ENCODE results near the gene THPO.
"Not testable (repeated sequence)": the region's sequence is repeated elsewhere in the genome, so short reads cannot be mapped to it uniquely, and the experiment has no call there.

The THPO gene

DNA sequence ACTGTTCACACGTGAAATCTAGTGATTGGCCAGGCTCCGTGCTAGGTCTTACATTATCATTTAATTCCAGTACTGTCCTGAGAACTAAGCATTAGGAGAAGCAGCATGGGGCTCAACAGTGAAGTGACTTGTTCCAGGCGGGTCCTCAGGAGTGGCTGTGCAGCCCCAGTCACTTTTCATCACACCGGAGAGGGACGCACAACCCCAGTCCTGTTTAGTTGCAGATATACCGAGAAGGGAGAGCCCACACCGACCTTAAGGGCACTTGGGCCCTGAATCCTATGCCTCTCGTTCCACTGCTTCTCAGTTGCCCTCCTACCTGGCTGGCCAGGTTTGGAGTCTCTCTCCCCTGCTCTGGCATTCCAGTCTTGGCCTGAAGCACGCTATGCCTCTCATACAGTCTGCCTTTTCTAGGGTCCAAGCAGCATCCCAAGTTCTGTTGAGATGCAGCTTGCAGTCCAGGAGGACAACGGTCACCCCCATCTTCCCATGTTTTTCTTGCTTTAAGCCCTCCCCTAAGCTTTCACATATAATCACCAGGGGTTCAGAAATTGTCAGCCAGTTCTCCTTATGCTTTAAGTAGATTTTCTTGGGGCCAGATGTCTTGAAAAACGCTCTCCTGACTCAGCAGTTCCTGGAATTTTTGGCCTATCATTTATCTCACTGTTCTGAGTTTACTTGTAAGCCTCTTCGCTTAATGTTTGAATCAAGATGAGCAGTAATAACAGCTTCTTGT is 30.5 kb downstream of the THPO start:
- DNase-seq, result no peak

DNA sequence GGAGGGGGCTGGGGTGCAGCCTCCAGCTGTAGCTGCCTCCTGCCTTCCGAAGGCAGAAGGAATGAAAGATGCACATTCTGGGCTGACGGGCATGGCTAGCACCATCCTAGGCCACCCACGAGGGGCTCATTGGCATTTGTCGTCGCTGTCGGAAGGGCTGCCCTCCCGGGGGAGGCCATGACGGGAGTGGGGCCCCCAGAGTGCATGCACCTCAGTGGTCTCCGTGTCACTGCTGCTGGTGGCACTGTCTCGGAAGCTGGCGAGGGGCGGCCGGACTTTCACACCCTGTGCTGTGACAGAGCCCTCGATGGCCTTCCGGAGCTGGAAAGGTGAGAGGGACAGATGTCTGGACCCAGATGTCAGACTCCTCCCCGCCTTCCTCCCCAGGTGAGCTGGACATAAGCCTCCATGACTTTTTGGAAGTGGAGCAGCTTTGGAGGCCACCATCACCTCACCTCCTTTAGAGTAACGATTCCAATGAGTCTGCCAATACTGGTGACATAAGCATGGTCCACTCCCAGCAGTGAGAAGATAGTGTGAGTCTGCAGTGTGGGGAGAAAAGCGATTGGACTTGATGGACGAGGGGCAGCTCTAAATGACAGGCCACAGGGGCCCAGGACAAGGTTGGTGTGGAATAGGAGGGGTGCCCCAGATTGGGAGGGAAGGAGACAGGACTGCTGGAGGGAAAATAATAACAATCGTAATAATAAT is 31.4 kb downstream of the THPO start:
- no peak for DNase-seq

DNA sequence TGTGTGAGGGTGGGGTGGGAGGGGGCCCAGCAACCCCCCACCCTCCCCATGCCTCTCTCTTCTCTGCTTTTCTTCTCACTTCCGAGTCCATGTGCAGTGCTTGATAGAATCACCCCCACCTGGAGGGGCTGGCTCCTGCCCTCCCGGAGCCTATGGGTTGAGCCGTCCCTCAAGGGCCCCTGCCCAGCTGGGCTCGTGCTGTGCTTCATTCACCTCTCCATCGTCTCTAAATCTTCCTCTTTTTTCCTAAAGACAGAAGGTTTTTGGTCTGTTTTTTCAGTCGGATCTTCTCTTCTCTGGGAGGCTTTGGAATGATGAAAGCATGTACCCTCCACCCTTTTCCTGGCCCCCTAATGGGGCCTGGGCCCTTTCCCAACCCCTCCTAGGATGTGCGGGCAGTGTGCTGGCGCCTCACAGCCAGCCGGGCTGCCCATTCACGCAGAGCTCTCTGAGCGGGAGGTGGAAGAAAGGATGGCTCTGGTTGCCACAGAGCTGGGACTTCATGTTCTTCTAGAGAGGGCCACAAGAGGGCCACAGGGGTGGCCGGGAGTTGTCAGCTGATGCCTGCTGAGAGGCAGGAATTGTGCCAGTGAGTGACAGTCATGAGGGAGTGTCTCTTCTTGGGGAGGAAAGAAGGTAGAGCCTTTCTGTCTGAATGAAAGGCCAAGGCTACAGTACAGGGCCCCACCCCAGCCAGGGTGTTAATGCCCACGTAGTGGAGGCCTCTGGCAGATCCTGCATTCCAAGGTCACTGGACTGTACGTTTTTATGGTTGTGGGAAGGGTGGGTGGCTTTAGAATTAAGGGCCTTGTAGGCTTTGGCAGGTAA is 32.5 kb downstream of the THPO start:
- peak; percentile 67 for DNase-seq

DNA sequence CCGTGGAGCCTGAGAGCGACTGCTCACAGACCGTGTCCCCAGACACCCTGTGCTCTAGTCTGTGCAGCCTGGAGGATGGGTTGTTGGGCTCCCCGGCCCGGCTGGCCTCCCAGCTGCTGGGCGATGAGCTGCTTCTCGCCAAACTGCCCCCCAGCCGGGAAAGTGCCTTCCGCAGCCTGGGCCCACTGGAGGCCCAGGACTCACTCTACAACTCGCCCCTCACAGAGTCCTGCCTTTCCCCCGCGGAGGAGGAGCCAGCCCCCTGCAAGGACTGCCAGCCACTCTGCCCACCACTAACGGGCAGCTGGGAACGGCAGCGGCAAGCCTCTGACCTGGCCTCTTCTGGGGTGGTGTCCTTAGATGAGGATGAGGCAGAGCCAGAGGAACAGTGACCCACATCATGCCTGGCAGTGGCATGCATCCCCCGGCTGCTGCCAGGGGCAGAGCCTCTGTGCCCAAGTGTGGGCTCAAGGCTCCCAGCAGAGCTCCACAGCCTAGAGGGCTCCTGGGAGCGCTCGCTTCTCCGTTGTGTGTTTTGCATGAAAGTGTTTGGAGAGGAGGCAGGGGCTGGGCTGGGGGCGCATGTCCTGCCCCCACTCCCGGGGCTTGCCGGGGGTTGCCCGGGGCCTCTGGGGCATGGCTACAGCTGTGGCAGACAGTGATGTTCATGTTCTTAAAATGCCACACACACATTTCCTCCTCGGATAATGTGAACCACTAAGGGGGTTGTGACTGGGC is 33.3 kb downstream of the THPO start:
- DNase-seq, result no peak

DNA sequence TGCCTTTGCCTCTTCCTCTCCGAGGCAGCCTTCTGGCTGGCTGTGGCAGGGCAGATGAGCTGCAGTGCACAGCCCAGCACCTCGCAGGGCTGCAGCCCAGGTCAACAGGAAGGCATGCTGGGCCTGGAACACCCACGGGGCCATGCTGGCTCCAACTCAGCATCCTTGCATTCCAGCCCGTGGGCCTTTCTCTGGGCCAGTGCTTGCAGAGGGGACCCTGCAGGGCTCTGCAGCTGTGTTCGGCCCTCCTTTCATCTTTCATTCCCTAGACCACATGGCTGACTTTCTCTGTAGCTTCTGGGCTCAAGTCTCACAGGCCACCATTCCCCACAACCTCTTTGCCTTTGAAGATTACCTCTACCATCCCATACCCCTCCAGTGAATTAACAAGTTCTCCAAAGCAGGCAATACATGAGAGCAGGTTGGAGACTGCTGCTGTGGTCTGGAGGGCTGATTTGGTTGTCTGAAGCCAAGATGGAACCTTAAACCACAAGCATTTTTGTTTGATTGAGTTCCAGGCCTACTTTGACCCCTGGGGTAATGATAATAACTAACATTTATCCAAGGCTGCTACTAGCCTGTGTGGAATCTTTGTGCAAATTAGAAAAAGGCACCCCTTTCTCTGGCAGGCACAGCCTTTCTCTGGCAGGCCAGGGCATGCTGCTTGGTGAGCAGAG is 34.7 kb downstream of the THPO start:
- DNase-seq, result no peak

DNA sequence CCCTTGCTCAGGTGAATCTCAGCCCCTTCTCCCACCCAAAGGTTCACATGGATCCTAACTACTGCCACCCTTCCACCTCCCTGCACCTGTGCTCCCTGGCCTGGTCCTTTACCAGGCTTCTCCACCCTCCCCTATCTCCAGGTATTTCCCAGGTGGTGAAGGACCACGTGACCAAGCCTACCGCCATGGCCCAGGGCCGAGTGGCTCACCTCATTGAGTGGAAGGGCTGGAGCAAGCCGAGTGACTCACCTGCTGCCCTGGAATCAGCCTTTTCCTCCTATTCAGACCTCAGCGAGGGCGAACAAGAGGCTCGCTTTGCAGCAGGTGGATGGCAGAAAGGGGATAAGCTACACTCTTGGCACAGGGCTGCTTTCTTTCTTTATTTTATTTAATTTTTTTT is 36.1 kb downstream of the THPO start:
- peak; percentile 86 for DNase-seq

DNA sequence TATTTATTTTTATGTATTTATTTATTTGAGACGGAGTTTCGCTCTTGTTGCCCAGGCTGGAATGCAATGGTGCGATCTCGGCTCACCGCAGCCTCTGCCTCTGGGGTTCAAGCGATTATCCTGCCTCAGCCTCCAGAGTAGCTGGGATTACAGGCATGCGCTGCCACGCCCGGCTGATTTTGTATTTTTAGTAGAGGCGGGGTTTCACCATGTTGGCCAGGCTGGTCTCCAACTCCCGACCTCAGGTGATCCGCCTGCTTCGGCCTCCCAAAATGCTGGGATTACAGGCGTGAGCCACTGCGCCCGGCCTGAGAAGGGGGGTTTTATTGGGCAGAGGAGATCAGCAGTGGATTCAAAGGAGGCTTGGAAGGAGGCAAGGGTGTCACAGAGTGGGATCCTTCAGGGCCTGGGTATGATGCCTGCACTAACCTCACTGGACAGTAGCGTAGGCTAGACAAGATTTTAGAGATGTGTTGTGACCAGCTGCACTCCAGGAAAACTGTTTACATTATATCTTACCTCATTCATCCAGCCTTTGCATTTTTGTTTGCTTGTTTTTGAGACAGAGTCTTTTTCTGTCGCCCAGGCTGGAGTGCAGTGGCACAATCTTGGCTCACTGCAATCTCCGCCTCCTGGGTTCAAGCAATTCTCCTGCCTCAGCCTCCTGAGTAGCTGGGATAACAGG is 38.4 kb downstream of the THPO start:
- not testable (repeated sequence) for DNase-seq

DNA sequence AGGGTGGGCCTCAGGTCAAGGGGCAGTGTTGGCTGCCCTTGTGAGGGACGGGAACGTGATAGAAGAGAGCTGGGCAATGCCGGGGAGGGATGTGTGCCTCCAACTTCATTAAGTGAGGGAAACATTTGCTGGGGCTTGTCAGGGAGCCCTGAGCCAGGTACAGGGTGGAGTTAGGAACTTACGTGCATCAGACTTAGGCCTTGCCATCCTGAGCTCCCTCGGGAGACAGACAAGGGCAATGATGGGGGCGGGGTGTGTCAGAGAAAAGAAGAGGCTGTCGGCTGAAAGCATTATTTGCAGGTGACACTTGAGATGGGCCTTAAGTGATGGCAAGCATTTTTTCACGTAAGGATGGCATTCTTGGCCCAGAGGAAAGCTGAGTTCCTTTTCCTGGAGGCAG is 39.0 kb downstream of the THPO start:
- DNase-seq, result no peak

DNA sequence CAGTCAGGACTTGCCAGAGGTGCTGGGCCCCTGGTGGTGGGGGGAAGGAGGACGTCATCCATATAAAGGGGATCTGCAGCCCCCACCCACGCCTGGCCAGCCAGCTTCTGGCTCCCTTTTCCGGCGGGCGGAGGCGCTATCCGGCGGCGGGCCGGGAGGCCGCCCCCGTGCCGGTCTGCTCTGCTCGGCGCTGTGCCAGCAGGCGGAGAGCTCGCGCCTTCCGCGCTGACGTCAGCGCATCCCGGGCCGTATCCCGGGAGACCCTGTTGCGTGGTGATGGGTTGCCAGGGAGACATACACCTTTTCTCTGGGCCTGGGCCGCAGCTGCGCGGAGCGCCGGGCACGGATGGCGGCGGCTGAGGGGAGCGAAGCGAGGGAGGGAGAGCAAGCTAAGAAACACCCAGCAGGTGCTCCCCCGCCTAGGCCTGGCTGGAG is 39.5 kb downstream of the THPO start:
- DNase-seq, result peak; percentile 71

DNA sequence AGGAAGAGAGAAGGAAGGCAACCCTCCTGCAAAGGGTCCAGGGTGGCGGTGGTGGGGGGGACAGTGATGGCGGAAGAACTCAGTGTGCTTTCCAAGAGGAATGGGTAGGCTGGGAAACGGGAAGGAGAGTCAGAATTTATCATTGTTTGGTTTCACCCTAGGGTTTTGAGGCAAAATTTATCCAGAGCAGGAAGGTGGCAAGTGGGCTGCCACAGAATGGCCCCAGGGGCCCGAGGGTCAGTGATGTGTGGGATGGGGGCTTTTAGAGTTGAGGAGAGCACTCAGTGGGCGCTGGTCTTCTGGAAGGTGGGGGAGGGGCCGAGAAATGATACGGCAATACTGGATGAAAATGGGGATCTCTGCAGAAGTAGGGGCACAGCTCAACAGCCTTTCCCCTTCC is 40.0 kb downstream of the THPO start:
- DNase-seq, result no peak

DNA sequence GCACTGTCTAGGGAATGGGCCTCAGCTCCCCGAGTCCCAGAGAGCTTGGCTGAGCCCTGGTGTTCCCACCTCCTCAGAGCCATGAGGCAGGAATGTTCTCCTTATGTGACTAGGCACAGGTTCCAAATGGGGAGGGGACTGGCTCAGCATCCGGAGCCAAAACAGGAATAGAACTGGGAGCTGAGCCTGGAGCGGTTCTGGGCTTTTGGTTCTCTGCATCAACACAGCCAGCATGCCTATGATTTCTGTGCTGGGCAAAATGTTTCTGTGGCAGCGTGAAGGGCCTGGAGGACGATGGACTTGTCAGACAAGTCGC is 40.6 kb downstream of the THPO start, which contains the start of gene FAM131A:
Gene FAM131A (plus strand): TSS at position 202 of the 316 bp plus-strand sequence. CDS start 31 bp downstream, at position 233.
- DNase-seq, result no peak

DNA sequence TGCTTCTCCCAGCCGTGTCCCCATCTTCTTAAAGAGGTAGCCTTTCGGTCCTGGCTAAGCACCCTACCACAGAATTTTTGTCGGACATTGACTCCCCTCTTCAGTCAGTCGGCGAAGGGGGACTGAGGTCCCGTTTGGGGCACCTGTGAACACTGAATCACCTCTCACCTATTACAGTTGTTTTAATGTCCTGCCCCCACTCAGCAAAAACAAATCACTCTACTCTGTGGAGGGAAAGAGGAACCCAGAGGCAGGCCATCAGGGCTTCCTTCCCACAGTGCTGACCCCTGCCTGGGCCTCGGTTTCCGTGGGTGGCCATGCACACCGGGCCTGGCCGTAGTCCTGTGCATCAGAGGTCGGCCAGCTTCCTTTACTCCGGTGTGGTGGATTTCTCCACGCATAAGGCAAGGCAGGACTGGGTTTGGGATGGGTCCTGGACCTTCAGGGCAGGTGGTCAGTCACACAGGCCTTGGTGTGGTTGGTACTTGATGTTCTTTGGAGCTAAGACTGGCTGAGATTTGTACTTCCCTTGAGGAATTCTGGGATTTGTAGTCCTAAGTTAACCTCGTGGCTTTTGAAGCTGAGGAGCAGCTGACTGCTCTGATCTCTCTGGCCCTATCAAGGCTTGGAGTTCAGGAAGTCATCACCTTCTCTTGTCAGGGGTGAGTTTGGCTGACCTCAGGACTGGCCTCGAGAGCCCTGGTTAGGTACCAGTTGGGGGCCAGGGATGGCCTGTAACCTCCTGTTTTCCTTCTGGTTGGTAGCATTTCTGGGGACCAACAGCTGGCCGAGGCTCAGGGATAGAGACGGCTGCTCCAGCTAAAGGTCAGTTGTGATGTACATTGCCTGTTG is 41.2 kb downstream of the THPO start:
- DNase-seq, result no peak

DNA sequence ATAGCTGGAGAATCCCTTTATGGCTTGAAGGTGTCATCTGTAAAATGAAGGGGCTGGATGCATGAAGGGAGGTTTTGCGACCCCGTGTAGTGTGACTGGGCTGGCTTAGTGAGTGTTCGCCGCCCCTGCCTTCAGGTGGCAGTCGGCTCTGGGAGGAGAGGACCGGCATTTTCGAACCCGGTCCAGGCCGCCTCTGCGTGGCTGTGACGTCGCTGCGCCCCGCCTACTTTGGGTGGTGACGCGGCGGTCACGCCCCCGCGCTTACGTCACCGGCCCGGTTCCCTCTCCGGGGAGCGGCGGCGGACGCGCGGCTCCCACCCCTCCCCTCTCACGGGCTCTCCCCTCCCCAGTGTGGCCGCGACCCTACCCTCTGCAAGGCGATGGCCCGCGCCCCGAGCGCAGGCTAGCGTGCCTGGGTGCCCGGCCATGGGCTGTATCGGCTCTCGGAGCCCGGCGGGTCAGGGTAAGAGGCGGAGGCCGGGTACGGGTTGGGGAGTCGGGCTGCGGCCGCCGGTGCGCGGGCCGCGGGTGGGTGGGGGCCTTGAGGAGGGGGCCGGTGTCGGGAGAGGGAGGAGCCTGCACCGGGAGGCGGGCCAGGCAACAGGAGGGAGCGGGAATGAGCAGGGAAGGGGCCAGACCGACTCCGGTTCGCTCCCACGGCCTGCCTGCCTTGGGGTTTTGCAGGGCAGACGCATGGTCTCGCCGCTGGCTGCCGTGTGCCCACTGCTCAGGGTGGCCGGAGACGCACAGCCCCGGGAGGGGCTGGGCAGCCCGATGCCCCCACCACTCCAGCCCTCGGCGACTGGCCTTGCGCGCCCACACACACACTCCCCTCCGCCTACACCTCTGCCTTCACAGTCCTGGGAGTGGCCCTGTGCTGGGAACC is 42.1 kb downstream of the THPO start:
- peak; percentile 26 for DNase-seq

DNA sequence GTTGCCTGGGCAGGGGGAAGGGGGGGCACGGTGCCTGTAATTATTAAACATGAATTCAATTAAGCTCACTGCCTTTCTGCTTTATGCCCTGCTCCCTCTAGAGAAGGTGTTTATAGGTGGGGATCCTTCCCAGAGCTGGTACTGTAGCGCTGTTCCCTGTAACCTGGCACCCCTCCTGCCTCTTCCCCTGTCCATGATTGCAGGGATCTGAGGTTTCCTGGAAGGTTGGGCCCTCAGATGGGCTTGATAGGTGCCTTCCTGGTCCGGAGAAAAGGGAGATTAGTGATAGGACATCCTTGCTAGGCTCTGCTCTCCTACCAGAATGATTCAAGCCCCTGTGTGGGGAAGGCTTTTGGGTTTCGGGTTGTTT is 42.7 kb downstream of the THPO start:
- no peak for DNase-seq

DNA sequence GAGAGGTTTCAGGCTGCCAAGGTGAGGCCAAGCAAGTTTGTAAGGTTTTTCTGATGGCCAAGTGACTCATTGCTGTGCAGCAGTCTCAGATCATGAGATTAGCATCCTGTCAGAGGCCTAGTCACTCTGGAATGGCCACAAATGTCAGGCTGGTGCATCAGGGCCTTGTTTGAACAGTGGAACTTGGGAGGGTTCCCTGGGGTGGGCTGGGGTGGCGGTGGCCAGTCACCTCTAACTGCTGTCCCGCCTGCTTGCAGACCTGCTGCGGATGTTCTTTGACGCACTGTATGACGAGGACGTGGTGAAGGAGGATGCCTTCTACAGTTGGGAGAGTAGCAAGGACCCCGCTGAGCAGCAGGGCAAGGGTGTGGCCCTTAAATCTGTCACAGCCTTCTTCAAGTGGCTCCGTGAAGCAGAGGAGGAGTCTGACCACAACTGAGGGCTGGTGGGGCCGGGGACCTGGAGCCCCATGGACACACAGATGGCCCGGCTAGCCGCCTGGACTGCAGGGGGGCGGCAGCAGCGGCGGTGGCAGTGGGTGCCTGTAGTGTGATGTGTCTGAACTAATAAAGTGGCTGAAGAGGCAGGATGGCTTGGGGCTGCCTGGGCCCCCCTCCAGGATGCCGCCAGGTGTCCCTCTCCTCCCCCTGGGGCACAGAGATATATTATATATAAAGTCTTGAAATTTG is 43.4 kb downstream of the THPO start:
- DNase-seq, result no peak

DNA sequence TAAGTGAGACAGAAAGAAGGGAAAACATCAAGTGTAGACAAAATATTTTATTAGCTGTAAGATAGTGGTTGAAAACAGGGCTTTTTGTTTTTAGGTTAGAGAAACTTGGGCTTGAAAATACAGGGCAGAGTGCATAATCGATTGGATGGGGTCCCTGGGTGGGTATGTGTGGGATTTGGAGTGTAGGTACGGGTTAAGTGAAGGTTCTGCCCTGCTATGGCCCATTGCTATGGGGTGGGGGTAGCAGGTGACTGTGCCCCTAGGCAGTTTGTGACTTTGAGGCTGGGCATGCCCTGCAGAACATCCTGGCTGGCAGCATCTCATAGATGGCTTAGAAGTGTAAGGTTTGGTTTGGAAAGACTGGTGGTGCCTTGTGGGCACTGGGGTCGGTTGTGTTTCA is 44.3 kb downstream of the THPO start:
- DNase-seq, result no peak

DNA sequence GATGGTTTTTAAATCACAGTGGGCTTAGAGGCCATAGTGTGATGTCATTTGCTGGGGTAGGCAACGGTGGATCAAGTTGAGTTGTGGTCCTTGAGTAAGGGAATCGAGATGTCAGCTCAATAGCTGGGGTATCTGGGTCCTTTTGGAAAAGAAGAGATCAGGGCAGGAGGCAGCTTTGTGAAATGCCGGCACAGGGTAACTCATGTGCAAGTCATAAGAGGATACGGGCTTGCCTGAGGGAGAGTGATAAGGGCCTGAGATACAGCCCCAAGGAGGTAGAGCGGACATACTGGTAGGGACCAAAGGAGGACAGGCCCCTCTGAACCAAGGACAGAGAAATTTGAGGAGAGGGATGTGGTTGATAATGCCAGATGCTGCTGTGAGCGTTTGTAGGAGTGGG is 44.8 kb downstream of the THPO start:
- DNase-seq, result no peak

DNA sequence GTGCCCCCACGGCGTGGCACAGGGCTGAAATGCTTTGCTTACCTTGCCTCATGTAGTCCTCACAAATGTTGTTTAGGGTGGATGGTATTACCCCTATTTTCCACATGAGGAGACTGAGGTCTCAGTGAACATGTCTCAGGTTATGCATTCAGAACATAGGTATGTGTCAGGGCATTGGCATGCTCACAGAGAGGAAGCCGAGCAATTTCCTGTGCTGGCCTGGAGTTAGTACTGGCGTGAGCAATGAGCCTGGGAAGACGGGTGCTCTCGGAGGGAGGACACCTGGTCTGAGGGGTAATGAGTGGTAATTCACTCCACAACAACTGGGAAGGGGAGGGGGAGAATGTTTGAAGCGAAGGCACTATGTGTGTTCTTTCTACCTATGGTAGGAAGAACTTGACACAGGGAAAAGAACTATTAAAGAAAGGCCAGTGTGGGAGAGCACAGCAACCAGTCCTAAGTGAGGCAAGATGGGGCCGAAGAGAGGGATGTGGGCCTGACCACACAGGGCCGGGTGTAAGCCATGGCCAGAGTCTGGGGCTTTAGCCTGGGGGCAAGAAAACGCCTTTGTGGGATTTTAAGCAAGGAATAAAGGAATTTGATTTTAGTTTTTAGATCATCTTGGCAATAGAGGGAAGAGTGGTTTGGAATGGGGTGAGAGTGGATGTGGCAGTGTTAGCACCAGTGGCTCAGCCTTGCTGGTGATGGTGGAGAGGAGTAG is 45.5 kb downstream of the THPO start:
- no peak for DNase-seq

DNA sequence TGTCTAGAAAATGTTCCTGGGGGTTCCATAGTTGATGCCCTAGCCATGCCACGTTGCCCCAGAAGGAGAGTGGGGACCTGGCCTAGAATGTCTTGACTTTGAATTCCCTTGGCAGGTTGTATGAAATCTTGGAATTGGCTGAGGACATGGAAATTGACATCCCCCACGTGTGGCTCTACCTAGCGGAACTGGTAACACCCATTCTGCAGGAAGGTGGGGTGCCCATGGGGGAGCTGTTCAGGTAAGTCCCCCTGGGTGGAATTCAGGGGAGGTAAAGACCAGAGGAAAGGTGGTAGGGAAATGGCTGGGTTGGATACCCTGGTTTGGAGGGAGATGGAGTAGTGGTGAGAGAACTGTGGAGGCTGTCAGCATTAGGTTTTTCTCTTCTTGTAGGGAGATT is 49.5 kb downstream of the THPO start:
- DNase-seq, result no peak
